ENCODE results near the gene HLA-DOA.

Gene HLA-DOA

GRCh38 chr6:32969685-32970412 lies 39.5 kb downstream of the HLA-DOA start:
- TF ChIP-seq, protein P1, sequence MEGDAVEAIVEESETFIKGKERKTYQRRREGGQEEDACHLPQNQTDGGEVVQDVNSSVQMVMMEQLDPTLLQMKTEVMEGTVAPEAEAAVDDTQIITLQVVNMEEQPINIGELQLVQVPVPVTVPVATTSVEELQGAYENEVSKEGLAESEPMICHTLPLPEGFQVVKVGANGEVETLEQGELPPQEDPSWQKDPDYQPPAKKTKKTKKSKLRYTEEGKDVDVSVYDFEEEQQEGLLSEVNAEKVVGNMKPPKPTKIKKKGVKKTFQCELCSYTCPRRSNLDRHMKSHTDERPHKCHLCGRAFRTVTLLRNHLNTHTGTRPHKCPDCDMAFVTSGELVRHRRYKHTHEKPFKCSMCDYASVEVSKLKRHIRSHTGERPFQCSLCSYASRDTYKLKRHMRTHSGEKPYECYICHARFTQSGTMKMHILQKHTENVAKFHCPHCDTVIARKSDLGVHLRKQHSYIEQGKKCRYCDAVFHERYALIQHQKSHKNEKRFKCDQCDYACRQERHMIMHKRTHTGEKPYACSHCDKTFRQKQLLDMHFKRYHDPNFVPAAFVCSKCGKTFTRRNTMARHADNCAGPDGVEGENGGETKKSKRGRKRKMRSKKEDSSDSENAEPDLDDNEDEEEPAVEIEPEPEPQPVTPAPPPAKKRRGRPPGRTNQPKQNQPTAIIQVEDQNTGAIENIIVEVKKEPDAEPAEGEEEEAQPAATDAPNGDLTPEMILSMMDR (IDR thresholded peaks at IDR 0.05; ENCODE audit: low read length, missing control alignments) = no peak
- H3K4me3 ChIP-seq (replicated peaks; ENCODE audit: low read depth, low read length) = peak overlapping the region; percentile 84
- peak; percentile 98 for DNase-seq (ENCODE audit: low read depth)

- H3K4me3 ChIP-seq (replicated peaks; ENCODE audit: low read depth, low read length) = peak overlapping the region; percentile 84
- TF ChIP-seq, protein P1 (IDR thresholded peaks at IDR 0.05; ENCODE audit: low read length, missing control alignments) = peak; percentile 26
- DNase-seq (ENCODE audit: low read depth) = peak; percentile 84
Observed at GRCh38 chr6:32968867-32969684, 40.3 kb downstream of the HLA-DOA start.

- DNase-seq (ENCODE audit: low read depth) = peak; percentile 97
- peak within 1 kb of the TSS; percentile 84 for H3K4me3 ChIP-seq (replicated peaks; ENCODE audit: low read depth, low read length)
- TF ChIP-seq, protein P1 (IDR thresholded peaks at IDR 0.05; ENCODE audit: low read length, missing control alignments) = no peak
Observed at GRCh38 chr6:32968093-32968866, 41.1 kb downstream of the HLA-DOA start, which contains the start of gene BRD2. TSS of gene BRD2 (plus strand) at chr6:32968594. CDS start at chr6:32972899, 4,305 bp downstream.

DNA sequence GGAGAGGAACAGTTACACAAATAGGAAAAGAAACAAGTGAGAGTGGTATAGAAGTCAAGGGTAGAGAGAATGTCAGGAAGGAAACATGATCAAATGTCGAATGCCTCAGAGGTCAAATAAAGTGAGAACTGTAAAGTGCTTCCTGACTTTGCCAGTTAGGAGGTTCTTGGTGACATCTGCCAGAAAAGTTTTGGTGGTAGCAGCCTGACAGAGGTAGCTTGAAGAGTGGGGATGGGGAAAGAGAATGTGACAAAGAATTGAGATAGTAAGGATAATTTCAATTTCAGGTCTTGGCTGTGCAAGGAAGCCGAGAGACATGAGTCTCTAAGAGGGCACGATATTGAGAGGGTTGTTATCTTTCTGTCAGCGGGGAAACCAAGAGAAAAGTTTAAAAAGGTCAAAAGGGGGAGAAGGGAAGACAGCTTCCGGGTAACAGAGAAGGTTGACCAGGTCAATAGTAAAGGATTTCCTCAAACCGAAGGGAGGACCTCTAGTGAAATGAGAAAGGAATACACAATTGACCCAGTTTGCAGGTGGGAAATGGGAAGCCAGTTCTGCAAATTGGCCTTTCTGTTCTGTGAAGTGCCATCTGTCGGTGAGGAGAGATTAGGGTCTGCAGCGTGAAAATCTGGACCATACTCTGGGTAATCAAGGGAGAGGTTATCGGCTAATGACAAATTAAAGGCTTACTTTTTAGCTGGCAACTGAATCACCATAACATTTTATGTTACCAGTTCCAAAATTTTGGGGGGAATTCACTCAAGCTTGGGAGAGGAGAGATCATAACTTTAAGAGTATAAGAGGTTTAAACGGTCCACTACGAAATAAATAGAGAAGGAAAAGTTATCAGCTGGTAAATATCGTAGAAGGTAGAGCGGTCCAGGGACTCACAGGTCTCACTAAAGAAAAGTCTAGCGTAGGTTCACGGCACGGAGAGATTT lies 42.0 kb downstream of the HLA-DOA start:
- peak overlapping the region; percentile 84 for H3K4me3 ChIP-seq (replicated peaks; ENCODE audit: low read depth, low read length)
- TF ChIP-seq, protein P1 (IDR thresholded peaks at IDR 0.05; ENCODE audit: low read length, missing control alignments) = peak; percentile 55

DNA sequence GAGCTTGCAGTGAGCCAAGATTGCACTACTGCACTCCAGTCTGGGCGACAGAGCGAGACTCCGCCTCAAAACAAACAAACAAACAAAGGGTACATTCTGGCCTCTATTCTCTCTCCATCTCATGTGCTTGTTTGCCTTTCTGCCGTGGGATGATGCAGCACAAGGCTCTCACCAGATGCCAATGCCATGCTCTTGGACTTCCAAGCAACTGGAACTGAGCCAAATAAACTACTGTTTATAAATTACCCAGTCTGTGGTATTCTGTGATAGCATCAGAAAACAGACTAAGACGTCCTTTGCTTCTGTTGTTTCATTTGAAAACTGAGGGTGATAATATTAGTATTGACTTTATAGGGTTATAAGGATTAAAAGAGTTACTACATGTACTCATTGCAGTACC lies 44.6 kb downstream of the HLA-DOA start:
- TF ChIP-seq, protein P1 (IDR thresholded peaks at IDR 0.05; ENCODE audit: low read length, missing control alignments) = no peak
- DNase-seq (ENCODE audit: low read depth) = no peak
- H3K4me3 ChIP-seq (replicated peaks; ENCODE audit: low read depth, low read length) = no peak overlapping the region

More for the DNA sequence above, 42.0 kb downstream of the HLA-DOA start:
- peak; percentile 52 for DNase-seq (ENCODE audit: low read depth)

DNA sequence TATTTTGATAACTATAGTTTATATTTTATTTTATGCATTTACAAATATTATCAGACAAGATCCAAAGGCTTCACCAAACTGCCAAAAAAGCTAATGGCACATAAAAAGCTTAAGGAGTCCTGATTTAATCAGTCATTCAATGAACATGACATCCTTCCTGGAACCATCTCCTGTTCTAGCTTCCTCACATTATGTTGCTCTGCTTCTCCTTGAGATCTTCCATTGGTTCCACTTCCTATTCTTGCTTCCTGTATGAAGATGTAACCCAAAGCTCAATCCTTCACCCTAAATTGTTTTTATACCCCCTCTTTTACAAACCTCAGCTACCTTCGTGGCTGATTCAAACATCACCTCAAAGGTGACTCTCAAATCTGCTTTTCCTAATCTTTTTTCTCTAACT lies 45.5 kb downstream of the HLA-DOA start:
- TF ChIP-seq, protein P1 (IDR thresholded peaks at IDR 0.05; ENCODE audit: low read length, missing control alignments) = no peak
- no peak overlapping the region for H3K4me3 ChIP-seq (replicated peaks; ENCODE audit: low read depth, low read length)
- DNase-seq (ENCODE audit: low read depth) = no peak
